ENCODE measurements around the gene ZMYM4.
"Not testable (repeated sequence)": the region's sequence is repeated elsewhere in the genome, so short reads cannot be mapped to it uniquely, and the experiment has no call there.

ZMYM4 gene

GRCh38 chr1:35461966-35462651 lies 193.6 kb downstream of the ZMYM4 start:
- no peak for DNase-seq

- no peak for DNase-seq
Measured at GRCh38 chr1:35463232-35463631, 194.7 kb downstream of the ZMYM4 start.

- DNase-seq = not testable (repeated sequence)
Measured at GRCh38 chr1:35463749-35464148, 195.2 kb downstream of the ZMYM4 start.

GRCh38 chr1:35466120-35466519 lies 197.6 kb downstream of the ZMYM4 start:
- no peak for DNase-seq

GRCh38 chr1:35470977-35471613 lies 202.6 kb downstream of the ZMYM4 start:
- no peak for DNase-seq
